Upper lobe of left lung (tissue), 6 donors: ENCODE measurements around the gene TCF25. TPM values are rescaled to one million over a fixed set of nuclear protein-coding genes. Genes with fewer than 3 reads are reported as not detected.

Experiments used
- ATAC-seq, 2 donors: fragments of 200-7000 bp; cut with Tn5 transposase; one replicate each; pipeline ENCODE4 v1.9.1; 2022; ENCODE audit warnings: mild to moderate bottlenecking in 2 of 2, moderate library complexity in 2 of 2; ENCODE audit not compliant: low FRiP score in 2 of 2
- DNase-seq, 2 donors: peaks; one replicate each; pipeline ENCODE4 v3.0.0-alpha.2; 2019 to 2020
- H3K27ac ChIP-seq, 4 donors: fragments of 200-600 bp; sonication (generic); one replicate each; pipeline ENCODE4 v1.5.1; 2016 to 2019
- H3K27me3 ChIP-seq, 4 donors: fragments of 200-600 bp; sonication (generic); one replicate each; pipeline ENCODE4 v1.5.1; 2017 to 2019
- H3K36me3 ChIP-seq, 4 donors: fragments of 200-600 bp; sonication (generic); one replicate each; pipeline ENCODE4 v1.5.1; 2016 to 2019
- H3K4me1 ChIP-seq, 4 donors: fragments of 200-600 bp; sonication (generic); one replicate each; pipeline ENCODE4 v1.5.1; 2018 to 2019
- H3K4me3 ChIP-seq, 4 donors: fragments of 200-600 bp; sonication (generic); one replicate each; pipeline ENCODE4 v1.5.1; 2017 to 2019; ENCODE audit warnings: mild to moderate bottlenecking in 2 of 4, moderate library complexity in 1 of 4
- H3K9me3 ChIP-seq, 4 donors: fragments of 200-600 bp; sonication (generic); one replicate each; pipeline ENCODE4 v1.5.1; 2018 to 2019
- CTCF ChIP-seq, 6 experiments: fragments of 450-650 bp in 4 of 6; fragments of 200-600 bp in 2 of 6; sonication (generic) in 2 of 6; IDR thresholded peaks; one replicate each; pipeline ENCODE4 v1.5.1; 2016 to 2019; ENCODE audit warnings: antibody characterized with exemption in 6 of 6
- EP300 ChIP-seq, 4 donors: sonication (generic); formaldehyde crosslinking; IDR thresholded peaks; one replicate each; pipeline ENCODE4 v1.5.1; 2017; ENCODE audit warnings: antibody characterized with exemption in 4 of 4, control low read depth in 2 of 4
- POLR2A ChIP-seq, 4 donors: fragments of 450-650 bp; IDR thresholded peaks; one replicate each; pipeline ENCODE4 v1.5.1; 2016 to 2017; ENCODE audit warnings: antibody characterized with exemption in 4 of 4, mild to moderate bottlenecking in 2 of 4
- POLR2AphosphoS5 ChIP-seq, 2 donors: sonication (generic); formaldehyde crosslinking; IDR thresholded peaks; one replicate each; pipeline ENCODE4 v1.5.1; 2017; ENCODE audit warnings: antibody characterized with exemption in 2 of 2
- WGBS, 2 donors: methylation state at CpG; one replicate each; pipeline ENCODE4 v1.1.5; 2017 to 2018; 5-methylcytosine and 5-hydroxymethylcytosine counted together
- total RNA-seq, 6 donors: library from RNA; depleted of rRNA in 4 of 6; stranded (reverse); fragments of >200 nt in 4 of 6; gene quantifications; one replicate each; pipeline versions ENCODE4 v1.1.0 to v1.2.1, GENCODE V29; 2016 to 2021
- donor health status: DM: no; HTN: no; CAD: no; lungs with moderate emphysema.
- donor health status: DM: no; HTN: yes; CAD: no; lungs with severe emphysema.

The TCF25 gene
- total RNA-seq, 6 donors from 2014 or later, result 132 to 1,060 (median 211) TPM

GRCh38 chr16:89936034-89936433, 62.6 kb downstream of the TCF25 start:
- WGBS, 2 donors, result 72 to 78% methylated on average over 10 to 13 of the region's 13 CpGs
- Histone ChIP-seq H3K27me3 (no peaks in the 10 kb centered on the region), H3K4me1 (no peaks in the 10 kb centered on the region), H3K9me3 (no peaks in the 10 kb centered on the region), H3K4me3 (no peak overlapping the region), H3K36me3 (no peaks in the 10 kb centered on the region), H3K27ac (no peak overlapping the region)
- TF ChIP-seq CTCF (IDR thresholded peaks at IDR 0.05) (no peak), POLR2AphosphoS5 (IDR thresholded peaks at IDR 0.05) (no peak), EP300 (IDR thresholded peaks at IDR 0.05) (no peak), POLR2A (IDR thresholded peaks at IDR 0.05) (no peak)
- DNase-seq, result peak in 1 of 2 donors; percentile 67
- ATAC-seq, result no peak

GRCh38 chr16:89936508-89936907, 63.1 kb downstream of the TCF25 start:
- Histone ChIP-seq H3K4me3 (no peak overlapping the region), H3K36me3 (no peaks in the 10 kb centered on the region), H3K9me3 (no peaks in the 10 kb centered on the region), H3K27me3 (no peaks in the 10 kb centered on the region), H3K4me1 (no peaks in the 10 kb centered on the region), H3K27ac (no peak overlapping the region)
- WGBS, 2 donors, result 92% methylated on average over 14 of the region's 14 CpGs; no CpG with 5 or more reads in 1 of the 2 donors
- DNase-seq, result peak in 1 of 2 donors; percentile 45
- ATAC-seq, result peak in 1 of 2 donors; percentile 16
- TF ChIP-seq POLR2A (IDR thresholded peaks at IDR 0.05) (no peak), EP300 (IDR thresholded peaks at IDR 0.05) (no peak), POLR2AphosphoS5 (IDR thresholded peaks at IDR 0.05) (no peak), CTCF (IDR thresholded peaks at IDR 0.05) (no peak)

GRCh38 chr16:89936981-89937380, 63.6 kb downstream of the TCF25 start:
- ATAC-seq (no peak), DNase-seq (peak in 1 of 2 donors; percentile 60)
- TF ChIP-seq POLR2AphosphoS5 (IDR thresholded peaks at IDR 0.05) (no peak), CTCF (IDR thresholded peaks at IDR 0.05) (no peak), POLR2A (IDR thresholded peaks at IDR 0.05) (no peak), EP300 (IDR thresholded peaks at IDR 0.05) (no peak)
- H3K36me3 ChIP-seq, result no peaks in the 10 kb centered on the region
- H3K4me1 ChIP-seq, result no peaks in the 10 kb centered on the region
- H3K9me3 ChIP-seq, result no peaks in the 10 kb centered on the region
- 91 to 94% methylated on average over 14 to 20 of the region's 20 CpGs for WGBS, 2 donors
- no peak overlapping the region for H3K27ac ChIP-seq
- no peaks in the 10 kb centered on the region for H3K27me3 ChIP-seq
- H3K4me3 ChIP-seq, result no peak overlapping the region

GRCh38 chr16:89938175-89938885, 64.9 kb downstream of the TCF25 start:
- Histone ChIP-seq H3K4me3 (no peak overlapping the region), H3K4me1 (no peaks in the 10 kb centered on the region), H3K9me3 (no peaks in the 10 kb centered on the region), H3K27me3 (no peaks in the 10 kb centered on the region), H3K27ac (no peak overlapping the region), H3K36me3 (no peaks in the 10 kb centered on the region)
- 79 to 80% methylated on average over 21 of the region's 21 CpGs for WGBS, 2 donors
- TF ChIP-seq POLR2A (IDR thresholded peaks at IDR 0.05), result no peak
- TF ChIP-seq POLR2AphosphoS5 (IDR thresholded peaks at IDR 0.05), result no peak
- TF ChIP-seq EP300 (IDR thresholded peaks at IDR 0.05), result no peak
- TF ChIP-seq CTCF (IDR thresholded peaks at IDR 0.05), result no peak
- peak in 1 of 2 donors; percentile 6 for ATAC-seq
- DNase-seq, result no peak

GRCh38 chr16:89944773-89945172, 71.4 kb downstream of the TCF25 start:
- Histone ChIP-seq H3K9me3 (no peaks in the 10 kb centered on the region), H3K36me3 (no peaks in the 10 kb centered on the region), H3K4me1 (peaks cover 7 to 21% (median 18%) of the 10 kb centered on the region in 4 donors), H3K27ac (no peak overlapping the region), H3K27me3 (no peaks in the 10 kb centered on the region), H3K4me3 (no peak overlapping the region)
- no peak for TF ChIP-seq POLR2AphosphoS5 (IDR thresholded peaks at IDR 0.05)
- TF ChIP-seq EP300 (IDR thresholded peaks at IDR 0.05), result no peak
- TF ChIP-seq POLR2A (IDR thresholded peaks at IDR 0.05), result no peak
- no peak for DNase-seq
- 58 to 61% methylated on average over 5 of the region's 5 CpGs for WGBS, 2 donors
- ATAC-seq, result no peak
